ENCODE measurements around the gene TNNT2.

GRCh38 chr1:201359873-201360210, 17.6 kb downstream of the TNNT2 start:
- no peak for TF ChIP-seq CBFB (CRISPR knock-in tag; IDR thresholded peaks at IDR 0.05)
- no peak for TF ChIP-seq CBX5 (CRISPR knock-in tag; IDR thresholded peaks at IDR 0.05; ENCODE audit: borderline replicate concordance)
- no peak for TF ChIP-seq MXD4 (CRISPR knock-in tag; IDR thresholded peaks at IDR 0.05)
- no peak for TF ChIP-seq KAT2B (IDR thresholded peaks at IDR 0.05; ENCODE audit: borderline replicate concordance, low read depth, low read length)
- no peak for TF ChIP-seq RAD21 (CRISPR knock-in tag; IDR thresholded peaks at IDR 0.05)
- no peak for TF ChIP-seq ZBTB10 (CRISPR knock-in tag; IDR thresholded peaks at IDR 0.05; ENCODE audit: borderline replicate concordance)
- TF ChIP-seq ARID5B (CRISPR knock-in tag; IDR thresholded peaks at IDR 0.05), result no peak
- no peak for TF ChIP-seq CEBPB (IDR thresholded peaks at IDR 0.05; ENCODE audit: borderline replicate concordance, low read depth, low read length)
- TF ChIP-seq HMGXB4 (CRISPR knock-in tag; IDR thresholded peaks at IDR 0.05; ENCODE audit: borderline replicate concordance in 1 of 2, low read depth in 1 of 2), result no peak
- TF ChIP-seq POLR2AphosphoS5 (IDR thresholded peaks at IDR 0.05; ENCODE audit: low read depth, low read length), result no peak
- no peak for TF ChIP-seq NR0B2 (CRISPR knock-in tag; IDR thresholded peaks at IDR 0.05)
- no peak for TF ChIP-seq SKI (IDR thresholded peaks at IDR 0.05; ENCODE audit: partially characterized antibody)
- no peak for TF ChIP-seq RXRA (CRISPR knock-in tag; IDR thresholded peaks at IDR 0.05)
- no peak for TF ChIP-seq RNF219 (CRISPR knock-in tag; IDR thresholded peaks at IDR 0.05)
